Stomach (tissue), 9 donors: ENCODE results near the gene BRSK2. TPM values are rescaled to one million over a fixed set of nuclear protein-coding genes. Genes with fewer than 3 reads are reported as not detected.

Source experiments
- DNase-seq, 2 donors: peaks; one replicate each; pipeline versions ENCODE4 v3.0.0 to v3.0.0-alpha.2; 2013 to 2019
- H3K27ac ChIP-seq, 5 donors: fragments of 200-600 bp in 4 of 5; sonication (generic) in 4 of 5; one replicate each; pipeline ENCODE4 v1.5.1; 2013 to 2019; ENCODE audit warnings: mild to moderate bottlenecking in 1 of 5, moderate library complexity in 1 of 5
- H3K27me3 ChIP-seq, 3 donors: fragments of 200-600 bp; sonication (generic); one replicate each; pipeline ENCODE4 v1.5.1; 2017 to 2019; ENCODE audit warnings: mixed run types in 1 of 3
- H3K36me3 ChIP-seq, 4 donors: fragments of 200-600 bp; sonication (generic); 1 replicate in 3 of 4; 2 replicates in 1 of 4; pipeline ENCODE4 v1.5.1; 2016 to 2019
- H3K4me1 ChIP-seq, 4 donors: fragments of 200-600 bp; sonication (generic); one replicate each; pipeline ENCODE4 v1.5.1; 2016 to 2019
- H3K4me3 ChIP-seq, 4 donors: fragments of 200-600 bp; sonication (generic) in 3 of 4; one replicate each; pipeline ENCODE4 v1.5.1; 2016 to 2019; ENCODE audit warnings: mild to moderate bottlenecking in 1 of 4
- H3K9me3 ChIP-seq, 4 donors: fragments of 200-600 bp; sonication (generic); one replicate each; pipeline ENCODE4 v1.5.1; 2016 to 2019
- CTCF ChIP-seq, 7 experiments: fragments of 450-650 bp in 4 of 7; fragments of 200-600 bp in 3 of 7; sonication (generic) in 3 of 7; IDR thresholded peaks; one replicate each; pipeline ENCODE4 v1.5.1; 2016 to 2019; ENCODE audit warnings: antibody characterized with exemption in 7 of 7, control low read depth in 2 of 7, mild to moderate bottlenecking in 1 of 7
- EP300 ChIP-seq: sonication (generic); formaldehyde crosslinking; IDR thresholded peaks from one replicate; pipeline ENCODE4 v1.6.1; 2017; ENCODE audit warnings: antibody characterized with exemption
- POLR2A ChIP-seq, 4 donors: fragments of 450-650 bp; IDR thresholded peaks; one replicate each; pipeline ENCODE4 v1.6.1; 2016; ENCODE audit warnings: antibody characterized with exemption in 4 of 4, control low read depth in 2 of 4, mild to moderate bottlenecking in 1 of 4, moderate library complexity in 1 of 4
- POLR2AphosphoS5 ChIP-seq, 3 donors: sonication (generic); formaldehyde crosslinking; IDR thresholded peaks; one replicate each; pipeline ENCODE4 v1.6.1; 2016; ENCODE audit warnings: antibody characterized with exemption in 3 of 3
- WGBS, 5 donors: extraction: QIAGEN DNeasy Blood & Tissue Kit in 3 of 5; methylation state at CpG; one replicate each; pipeline versions ENCODE4 v1.1.5 to v1.1.7; 2013 to 2018; 5-methylcytosine and 5-hydroxymethylcytosine counted together
- intact Hi-C: fragments of 100-400 bp; cut with DNase I; formaldehyde crosslinking; loops from one replicate; pipeline ENCODE4 v1.15.1; 2023; ENCODE audit warnings: low total_unique reads
- polyA plus RNA-seq, 3 donors: library from polyadenylated mRNA; stranded (reverse); fragments of 200-250 nt; gene quantifications; one replicate each; pipeline ENCODE4 v1.2.3, GENCODE V29; 2013
- total RNA-seq, 5 donors: library from RNA; depleted of rRNA; stranded (reverse); fragments of >200 nt; gene quantifications; one replicate each; pipeline versions ENCODE4 v1.1.0 to v1.2.3, GENCODE V29; 2014 to 2016
- donor health status: healthy with polysubstance abuse.
- donor health status: Bipolar disorder and iron deficiency.
- donor health status: healthy.

The BRSK2 gene
- total and polyA plus RNA-seq, 8 donors: 1.8 to 6.9 (median 1.8) TPM; not detected in 3

- peak overlapping the region in 1 of 5 donors; percentile 93 for H3K27ac ChIP-seq
- DNase-seq: no peak
- WGBS, 5 donors: 81 to 94% (median 90%) methylated on average over 3 to 18 of the region's 18 CpGs
Observed at GRCh38 chr11:1457856-1458255, 68.1 kb downstream of the BRSK2 start.

GRCh38 chr11:1458340-1459218 is 68.8 kb downstream of the BRSK2 start:
- TF ChIP-seq POLR2AphosphoS5 (IDR thresholded peaks at IDR 0.05) (no peak), CTCF (IDR thresholded peaks at IDR 0.05) (peak in 2 of 7 experiments; percentile 9 to 16)
- Histone ChIP-seq H3K27me3 (peaks cover 0 to 4% (median 0%) of the 10 kb centered on the region in 3 donors), H3K4me1 (peaks cover 24 to 51% (median 43%) of the 10 kb centered on the region in 4 donors), H3K36me3 (peaks cover 0 to 6% (median 0%) of the 10 kb centered on the region in 4 donors), H3K9me3 (no peaks in the 10 kb centered on the region), H3K4me3 (peak overlapping the region; percentile 28 to 41 (median 34)), H3K27ac (peak overlapping the region in 4 of 5 donors; percentile 84 to 93 (median 88))
- peak; percentile 82 to 93 for DNase-seq
- WGBS, 5 donors: 25 to 34% (median 29%) methylated on average over 12 to 18 of the region's 18 CpGs
- intact Hi-C loops: no loop called here

More at GRCh38 chr11:1457856-1458255, 68.1 kb downstream of the BRSK2 start:
- Histone ChIP-seq H3K27me3 (peaks cover 0 to 11% (median 0%) of the 10 kb centered on the region in 3 donors), H3K36me3 (peaks cover 0 to 6% (median 0%) of the 10 kb centered on the region in 4 donors), H3K4me3 (no peak overlapping the region), H3K4me1 (peaks cover 24 to 58% (median 46%) of the 10 kb centered on the region in 4 donors), H3K9me3 (no peaks in the 10 kb centered on the region)
- intact Hi-C loops: no loop called here
- no peak for TF ChIP-seq POLR2A (IDR thresholded peaks at IDR 0.05)
- TF ChIP-seq EP300: no peak
- no peak for TF ChIP-seq POLR2AphosphoS5 (IDR thresholded peaks at IDR 0.05)
- TF ChIP-seq CTCF (IDR thresholded peaks at IDR 0.05): no peak

GRCh38 chr11:1459219-1459575 is 69.5 kb downstream of the BRSK2 start:
- no peaks in the 10 kb centered on the region for H3K9me3 ChIP-seq
- H3K27me3 ChIP-seq: no peaks in the 10 kb centered on the region
- H3K4me3 ChIP-seq: peak overlapping the region; percentile 28 to 41 (median 34)
- H3K36me3 ChIP-seq: peaks cover 0 to 6% (median 0%) of the 10 kb centered on the region in 4 donors
- H3K4me1 ChIP-seq: peaks cover 24 to 48% (median 41%) of the 10 kb centered on the region in 4 donors
- peak overlapping the region in 4 of 5 donors; percentile 84 to 93 (median 88) for H3K27ac ChIP-seq
- DNase-seq: no peak
- no peak for TF ChIP-seq POLR2A (IDR thresholded peaks at IDR 0.05)
- no peak for TF ChIP-seq CTCF (IDR thresholded peaks at IDR 0.05)
- intact Hi-C loops: no loop called here
- WGBS, 5 donors: 32 to 57% (median 42%) methylated on average over 10 to 14 of the region's 14 CpGs

- peaks cover 24 to 48% (median 41%) of the 10 kb centered on the region in 4 donors for H3K4me1 ChIP-seq
- intact Hi-C loops: no loop called here
- H3K4me3 ChIP-seq: peak overlapping the region; percentile 28 to 41 (median 34)
- H3K9me3 ChIP-seq: no peaks in the 10 kb centered on the region
- H3K27ac ChIP-seq: peak overlapping the region; percentile 52 to 93 (median 87)
- peaks cover 0 to 13% (median 5%) of the 10 kb centered on the region in 4 donors for H3K36me3 ChIP-seq
- TF ChIP-seq POLR2AphosphoS5 (IDR thresholded peaks at IDR 0.05): no peak
- no peak for TF ChIP-seq CTCF (IDR thresholded peaks at IDR 0.05)
- no peak for TF ChIP-seq EP300
- no peak for TF ChIP-seq POLR2A (IDR thresholded peaks at IDR 0.05)
- H3K27me3 ChIP-seq: no peaks in the 10 kb centered on the region
- peak in 1 of 2 donors; percentile 47 for DNase-seq
- WGBS, 5 donors: 38 to 56% (median 46%) methylated on average over 27 to 29 of the region's 29 CpGs
Observed at GRCh38 chr11:1459764-1460395, 70.1 kb downstream of the BRSK2 start.
